C4-2B (cell line): ENCODE measurements around the gene TLE3.

Source experiments
- ZFX ChIP-seq: fragments of 450-650 bp; IDR thresholded peaks from 2 replicates; pipeline ENCODE4 v1.6.1; 2017
- TF ChIP-seq, protein P1 (sequence below): fragments of 450-650 bp; conservative IDR thresholded peaks from 2 replicates; pipeline ENCODE4 v1.5.1; 2017; ENCODE audit warnings: mild to moderate bottlenecking

DNA sequence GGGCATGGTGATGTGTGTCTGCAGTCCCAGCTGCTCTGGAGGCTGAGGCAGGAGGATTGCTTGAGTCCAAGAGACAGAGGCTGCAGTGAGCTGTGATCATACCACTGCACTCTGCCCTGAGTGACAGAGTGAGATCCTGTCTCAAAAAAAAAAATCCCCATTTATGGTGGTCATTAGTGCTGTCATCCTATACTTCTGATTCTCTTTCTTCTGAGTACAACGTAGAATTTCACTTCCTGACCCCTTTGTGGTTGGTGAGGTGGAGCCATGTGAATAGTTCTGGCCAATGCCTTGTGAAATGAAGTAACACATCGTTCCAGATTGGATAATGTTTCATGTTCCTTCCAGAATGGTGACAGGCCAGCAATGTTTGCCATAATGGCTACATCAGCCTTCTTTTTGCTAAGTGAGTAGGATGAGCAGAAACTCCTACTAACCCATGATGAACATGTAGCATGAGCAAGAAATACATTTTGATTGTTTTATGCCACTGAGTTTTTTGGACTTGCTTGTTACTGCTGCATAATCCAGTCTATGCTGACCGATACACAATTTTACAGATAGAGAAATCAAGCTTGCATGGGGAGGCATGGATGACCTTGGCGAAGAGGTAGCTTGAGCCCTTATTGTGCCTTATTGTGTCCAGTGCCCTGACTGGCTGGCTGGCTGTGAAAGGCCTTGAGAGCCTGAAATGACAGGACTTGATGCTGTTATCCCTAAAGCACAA is 30.9 kb upstream of the TLE3 start:
- TF ChIP-seq, protein P1, sequence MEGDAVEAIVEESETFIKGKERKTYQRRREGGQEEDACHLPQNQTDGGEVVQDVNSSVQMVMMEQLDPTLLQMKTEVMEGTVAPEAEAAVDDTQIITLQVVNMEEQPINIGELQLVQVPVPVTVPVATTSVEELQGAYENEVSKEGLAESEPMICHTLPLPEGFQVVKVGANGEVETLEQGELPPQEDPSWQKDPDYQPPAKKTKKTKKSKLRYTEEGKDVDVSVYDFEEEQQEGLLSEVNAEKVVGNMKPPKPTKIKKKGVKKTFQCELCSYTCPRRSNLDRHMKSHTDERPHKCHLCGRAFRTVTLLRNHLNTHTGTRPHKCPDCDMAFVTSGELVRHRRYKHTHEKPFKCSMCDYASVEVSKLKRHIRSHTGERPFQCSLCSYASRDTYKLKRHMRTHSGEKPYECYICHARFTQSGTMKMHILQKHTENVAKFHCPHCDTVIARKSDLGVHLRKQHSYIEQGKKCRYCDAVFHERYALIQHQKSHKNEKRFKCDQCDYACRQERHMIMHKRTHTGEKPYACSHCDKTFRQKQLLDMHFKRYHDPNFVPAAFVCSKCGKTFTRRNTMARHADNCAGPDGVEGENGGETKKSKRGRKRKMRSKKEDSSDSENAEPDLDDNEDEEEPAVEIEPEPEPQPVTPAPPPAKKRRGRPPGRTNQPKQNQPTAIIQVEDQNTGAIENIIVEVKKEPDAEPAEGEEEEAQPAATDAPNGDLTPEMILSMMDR: no peak
- no peak for TF ChIP-seq ZFX
